ENCODE results near the gene PACSIN1.

GRCh38 chr6:34487536-34487935 lies 21.7 kb downstream of the PACSIN1 start:
- TF ChIP-seq POLR2A (IDR thresholded peaks at IDR 0.05; ENCODE audit: low read depth, low read length) (no peak), RAD21 (IDR thresholded peaks at IDR 0.05; ENCODE audit: low read length) (no peak), CTCF (conservative IDR thresholded peaks at IDR 0.05; ENCODE audit: low read depth, low read length) (no peak), CEBPB (IDR thresholded peaks at IDR 0.05; ENCODE audit: low read depth, low read length) (no peak), ELK1 (IDR thresholded peaks at IDR 0.05; ENCODE audit: borderline replicate concordance, low read depth, low read length) (no peak), FOS (IDR thresholded peaks at IDR 0.05; ENCODE audit: low read depth, low read length) (no peak), SMC3 (IDR thresholded peaks at IDR 0.05; ENCODE audit: low read depth, low read length) (no peak), RCOR1 (IDR thresholded peaks at IDR 0.05; ENCODE audit: insufficient replicate concordance, low read length) (no peak), MAZ (IDR thresholded peaks at IDR 0.05; ENCODE audit: borderline replicate concordance, low read depth, low read length) (no peak), MAFK (IDR thresholded peaks at IDR 0.05; ENCODE audit: low read depth, low read length) (no peak)
